Measurements from ENCODE around the gene GPR108.

GPR108 gene

DNA sequence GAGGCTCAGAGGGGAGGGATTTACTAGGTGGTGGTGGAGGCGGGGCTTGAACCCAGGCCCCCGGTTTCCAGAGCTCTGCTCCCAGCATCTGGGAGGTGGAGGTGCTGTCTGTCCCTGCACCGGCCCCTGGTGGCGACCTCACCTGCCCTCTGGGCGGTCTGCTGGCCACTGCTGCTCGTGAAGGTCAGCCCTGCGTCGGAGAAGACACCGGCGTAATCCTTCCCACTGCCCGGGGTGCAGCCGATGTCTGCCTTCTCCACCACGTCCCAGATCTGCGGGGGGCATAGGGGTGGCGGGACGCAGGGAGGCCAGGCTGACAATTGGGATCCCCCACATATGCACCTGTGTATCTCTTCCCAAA lies 29.7 kb downstream of the GPR108 start:
- no peak for DNase-seq (ENCODE audit: low read depth in 1 of 2, low spot score in 1 of 2)

DNA sequence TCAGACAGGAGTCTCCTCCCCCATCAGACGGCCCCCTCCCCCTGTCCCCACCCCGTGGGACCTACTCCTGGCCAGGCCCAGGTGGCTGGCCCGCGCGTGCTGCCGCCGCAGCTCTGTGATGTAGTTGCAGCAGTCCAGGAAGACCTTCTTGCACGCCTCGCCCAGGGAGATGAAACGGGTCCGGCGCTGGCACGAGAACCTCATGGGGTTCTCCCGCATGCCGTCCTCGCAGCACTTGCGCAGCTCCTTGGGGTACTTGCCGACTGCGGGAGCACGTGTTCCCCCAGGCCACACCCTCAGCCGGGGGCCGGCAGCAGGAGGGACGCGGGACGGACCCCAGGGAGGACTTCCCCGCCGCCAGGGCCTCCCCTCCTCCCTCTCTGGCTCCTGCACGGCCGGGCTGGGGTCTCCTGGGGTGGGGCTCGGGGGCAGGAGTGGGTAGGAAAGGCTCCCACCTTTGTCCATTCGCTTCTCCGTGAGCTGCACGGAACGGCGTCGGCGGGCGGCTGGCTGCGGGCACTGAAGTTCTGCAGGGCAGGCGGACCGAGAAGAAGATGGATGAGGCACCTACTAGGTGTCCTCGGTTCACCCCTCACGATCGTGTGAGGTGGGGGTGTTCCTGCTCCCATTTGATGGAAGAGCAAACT lies 30.2 kb downstream of the GPR108 start:
- DNase-seq (ENCODE audit: low read depth in 1 of 2, low spot score in 1 of 2): no peak

- DNase-seq (ENCODE audit: low read depth in 1 of 2, low spot score in 1 of 2): no peak
Observed at GRCh38 chr19:6706633-6706958, 30.8 kb downstream of the GPR108 start.

DNA sequence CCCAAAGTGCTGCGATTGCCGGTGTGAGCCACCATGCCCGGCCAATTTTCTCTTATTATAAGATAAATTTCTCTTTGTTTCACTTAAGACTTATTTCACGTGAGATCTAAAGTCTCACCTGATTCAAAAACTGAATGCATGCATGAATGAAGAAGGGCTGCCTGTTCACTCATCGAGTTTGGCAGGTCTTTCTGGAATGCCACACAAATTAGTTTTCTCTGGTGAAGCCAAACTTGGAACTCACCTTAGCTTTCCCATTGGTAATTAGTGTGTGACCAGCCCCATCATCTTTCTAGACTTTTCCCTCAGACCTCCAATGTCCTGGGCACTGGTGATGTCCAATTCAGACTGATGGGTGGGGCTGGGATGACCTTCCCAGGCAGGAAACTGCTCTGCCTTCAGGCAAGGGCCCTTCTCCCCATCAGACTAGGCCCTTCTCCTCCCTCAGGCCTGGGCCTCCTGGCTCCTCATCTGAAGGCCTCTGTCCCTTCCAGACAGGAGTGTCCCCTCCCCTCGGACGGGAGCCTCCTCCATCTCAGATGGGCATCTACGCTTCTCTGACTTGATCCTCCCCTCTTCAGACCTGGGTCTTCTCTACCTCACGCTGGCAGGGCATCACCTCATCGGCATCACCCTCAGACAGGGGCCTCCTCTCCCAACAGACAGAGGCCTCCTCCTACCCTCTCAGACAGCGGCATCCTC lies 31.3 kb downstream of the GPR108 start:
- no peak for DNase-seq (ENCODE audit: low read depth in 1 of 2, low spot score in 1 of 2)

DNA sequence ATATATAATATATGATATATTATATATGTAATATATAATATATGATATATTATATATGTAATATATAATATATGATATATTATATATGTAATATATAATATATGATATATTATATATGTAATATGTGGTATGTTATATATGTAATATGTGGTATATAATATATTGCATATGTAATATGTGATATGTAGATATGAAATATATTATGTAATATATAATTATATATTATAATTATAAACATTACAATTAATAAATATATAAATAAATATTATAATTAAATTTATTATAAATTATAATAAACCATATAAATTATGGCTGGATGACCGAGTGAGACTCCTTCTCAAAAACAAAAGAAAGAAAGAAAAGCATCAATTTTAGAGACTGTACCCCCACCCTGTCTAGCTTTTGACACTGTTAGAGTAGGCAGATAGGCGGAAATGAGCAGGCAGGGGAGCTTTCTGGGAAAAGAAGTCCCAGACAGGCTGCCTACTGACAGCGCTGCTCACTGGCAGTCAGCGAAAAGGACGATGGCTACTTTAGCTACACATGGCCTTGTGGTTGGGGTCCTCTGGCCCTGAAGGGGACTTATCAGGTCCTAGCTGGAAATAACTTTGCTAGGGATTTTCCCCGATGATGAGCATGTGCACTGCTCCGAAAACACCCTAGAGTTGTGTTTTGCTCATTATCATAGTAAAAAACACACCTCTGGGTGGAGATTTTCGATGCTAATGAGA lies 36.6 kb downstream of the GPR108 start:
- DNase-seq (ENCODE audit: low read depth in 1 of 2, low spot score in 1 of 2): no peak

DNA sequence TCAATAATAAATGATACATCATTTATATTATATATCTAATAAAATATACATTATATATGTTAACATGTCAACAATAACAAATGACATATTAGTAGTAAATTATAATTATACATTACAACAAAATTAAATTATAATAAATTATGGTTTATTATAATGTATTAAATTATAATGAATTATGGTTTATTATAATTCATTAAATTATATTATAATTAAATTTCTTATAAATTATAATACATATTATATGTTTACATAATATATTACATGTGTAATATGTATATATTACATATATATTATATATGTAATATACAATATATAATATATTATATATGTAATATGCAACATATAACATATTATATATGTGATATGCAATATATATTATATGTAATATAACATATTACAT lies 37.4 kb downstream of the GPR108 start:
- DNase-seq (ENCODE audit: low read depth in 1 of 2, low spot score in 1 of 2): no peak

DNA sequence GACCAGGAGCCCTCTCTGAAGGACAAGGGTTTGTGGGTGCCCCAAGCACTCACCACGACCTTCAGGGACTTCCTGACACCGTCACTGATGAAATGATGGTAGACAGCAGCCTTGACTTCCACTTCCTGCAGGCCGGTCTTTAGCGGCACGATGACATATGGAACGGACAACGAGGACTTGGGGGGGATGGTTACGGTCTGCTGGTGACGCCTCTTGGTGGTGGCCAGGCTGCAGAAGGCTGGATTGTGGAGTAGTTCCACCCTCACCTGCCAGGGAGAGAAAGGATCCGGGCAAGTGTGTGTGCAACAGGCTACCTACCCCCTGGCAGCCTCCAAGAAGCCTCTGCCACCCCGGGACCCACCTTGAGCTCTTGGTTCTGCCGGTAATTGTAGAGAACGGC lies 40.1 kb downstream of the GPR108 start:
- DNase-seq (ENCODE audit: low read depth in 1 of 2, low spot score in 1 of 2): no peak

DNA sequence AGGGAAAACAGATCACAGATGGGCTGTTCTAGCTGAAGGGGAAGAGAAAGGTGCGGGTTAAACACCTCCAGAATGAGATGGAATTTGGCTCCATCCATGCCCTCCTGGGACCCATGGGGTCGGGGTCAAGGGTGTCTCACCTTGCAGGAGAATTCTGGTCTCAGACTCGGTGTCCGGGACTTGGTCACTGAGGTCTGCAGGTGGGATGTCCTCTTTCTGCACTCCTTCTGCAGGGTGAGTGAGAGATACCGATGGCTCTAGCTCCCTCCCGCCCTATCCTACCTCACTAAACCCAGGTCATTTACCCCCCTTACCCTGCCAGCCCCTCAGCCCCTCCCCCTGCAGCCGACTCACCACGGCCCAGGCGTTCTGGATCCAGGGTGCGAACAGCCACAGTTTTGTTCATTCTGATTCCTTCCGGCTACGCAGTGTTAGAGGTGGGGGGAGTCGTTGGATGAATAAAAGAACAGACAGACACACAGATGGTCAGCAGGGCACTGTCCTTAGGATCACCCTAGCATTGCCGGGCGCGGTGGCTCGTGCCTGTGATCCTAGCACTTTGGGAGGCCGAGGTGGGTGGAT lies 41.0 kb downstream of the GPR108 start:
- DNase-seq (ENCODE audit: low read depth in 1 of 2, low spot score in 1 of 2): no peak

GRCh38 chr19:6694147-6694815 lies 43.1 kb downstream of the GPR108 start:
- DNase-seq (ENCODE audit: low read depth in 1 of 2, low spot score in 1 of 2): no peak

- DNase-seq (ENCODE audit: low read depth in 1 of 2, low spot score in 1 of 2): no peak
Observed at GRCh38 chr19:6693681-6694080, 43.7 kb downstream of the GPR108 start.

DNA sequence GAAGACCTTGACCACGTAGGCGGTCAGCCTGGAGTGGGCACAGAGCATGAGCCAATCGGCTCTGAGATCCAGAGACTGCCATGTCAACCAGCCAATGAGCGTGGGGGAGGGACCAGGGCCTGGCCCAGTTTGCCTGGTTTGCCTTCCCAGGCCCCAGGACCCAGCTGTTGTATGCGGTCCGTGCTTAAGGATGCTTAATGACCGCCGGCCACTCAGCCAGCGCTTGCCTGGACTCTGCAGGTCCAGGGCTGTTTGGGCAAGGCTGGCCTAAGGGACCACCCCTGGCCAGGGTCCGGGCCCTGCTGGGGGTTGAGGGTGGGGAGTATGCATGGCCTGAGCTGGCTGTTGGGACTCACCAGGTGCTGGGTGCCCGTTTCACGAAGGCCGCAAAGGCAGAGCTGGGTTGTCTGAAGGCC lies 44.3 kb downstream of the GPR108 start:
- no peak for DNase-seq (ENCODE audit: low read depth in 1 of 2, low spot score in 1 of 2)

DNA sequence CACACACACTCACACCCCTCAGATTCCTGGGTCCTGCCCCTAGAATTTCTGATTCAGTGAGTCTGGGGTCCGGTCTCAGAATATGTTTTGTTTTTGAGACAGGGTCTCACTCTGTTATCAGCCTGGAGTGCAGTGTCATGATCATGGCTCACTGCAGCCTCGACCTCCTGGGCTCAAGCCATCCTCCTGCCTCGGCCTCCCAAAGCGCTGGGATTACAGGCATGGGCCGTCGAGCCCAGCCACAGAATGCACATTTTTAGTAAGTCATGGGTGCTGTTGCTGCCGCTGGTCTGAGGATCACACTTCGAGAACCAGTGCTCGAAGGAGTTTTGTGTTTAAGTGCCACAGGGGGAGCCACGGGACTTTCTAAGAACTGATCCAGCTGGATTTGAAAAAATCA lies 45.4 kb downstream of the GPR108 start:
- DNase-seq (ENCODE audit: low read depth in 1 of 2, low spot score in 1 of 2): no peak

GRCh38 chr19:6691342-6691741 lies 46.0 kb downstream of the GPR108 start:
- DNase-seq (ENCODE audit: low read depth in 1 of 2, low spot score in 1 of 2): no peak

GRCh38 chr19:6690160-6690885 lies 47.1 kb downstream of the GPR108 start:
- no peak for DNase-seq (ENCODE audit: low read depth in 1 of 2, low spot score in 1 of 2)

- DNase-seq (ENCODE audit: low read depth in 1 of 2, low spot score in 1 of 2): no peak
Observed at GRCh38 chr19:6687114-6687513, 50.3 kb downstream of the GPR108 start.

DNA sequence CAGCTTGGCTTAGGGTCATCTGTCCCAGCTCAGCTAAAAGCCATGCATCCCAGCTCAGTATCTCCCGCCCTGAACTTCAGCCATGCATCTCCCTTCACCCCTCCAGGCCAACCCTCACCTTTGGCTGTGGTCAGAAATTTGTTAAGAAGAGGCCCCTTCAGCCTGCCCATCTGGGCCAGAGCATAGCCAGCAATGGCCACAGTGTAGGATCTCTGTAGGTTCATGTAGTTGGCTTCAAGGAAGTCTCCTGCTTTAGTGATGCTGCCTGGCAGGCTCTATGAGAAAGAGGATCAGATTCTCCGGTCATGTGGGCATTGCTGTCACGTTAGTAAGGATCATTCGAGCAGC lies 50.8 kb downstream of the GPR108 start:
- DNase-seq (ENCODE audit: low read depth in 1 of 2, low spot score in 1 of 2): no peak

DNA sequence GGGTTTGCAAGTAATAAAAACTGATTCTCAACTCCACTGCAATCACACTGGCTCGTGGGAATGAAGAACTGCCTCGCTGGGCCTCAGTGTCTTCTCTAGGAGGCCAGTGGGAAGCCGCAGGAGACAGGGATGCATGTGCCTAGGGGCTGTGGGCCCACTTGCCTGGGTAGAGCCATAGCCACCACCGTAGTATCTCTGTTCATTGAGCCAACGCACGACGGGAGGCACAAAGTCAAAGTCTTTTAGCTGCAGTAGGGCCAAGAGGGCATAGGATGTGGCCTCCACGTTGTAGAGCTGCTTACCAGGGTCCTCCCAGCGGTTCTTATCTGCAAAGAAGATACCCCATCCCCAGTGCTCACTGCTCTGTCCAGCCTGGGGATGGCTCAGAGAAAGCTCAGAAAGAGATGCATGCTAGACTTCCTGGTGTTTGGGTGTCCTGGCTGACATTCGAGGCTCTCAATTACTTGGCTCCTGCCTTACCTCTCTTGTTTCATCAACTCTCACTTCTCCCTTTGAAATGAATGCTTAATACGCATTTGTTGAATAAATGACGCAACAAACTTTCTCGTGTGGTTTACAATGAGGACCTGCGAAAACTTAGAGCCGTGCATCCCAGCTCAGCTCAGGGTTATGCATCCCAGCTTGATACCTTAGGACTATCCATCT lies 51.3 kb downstream of the GPR108 start:
- DNase-seq (ENCODE audit: low read depth in 1 of 2, low spot score in 1 of 2): no peak

GRCh38 chr19:6685482-6685881 lies 51.9 kb downstream of the GPR108 start:
- no peak for DNase-seq (ENCODE audit: low read depth in 1 of 2, low spot score in 1 of 2)

DNA sequence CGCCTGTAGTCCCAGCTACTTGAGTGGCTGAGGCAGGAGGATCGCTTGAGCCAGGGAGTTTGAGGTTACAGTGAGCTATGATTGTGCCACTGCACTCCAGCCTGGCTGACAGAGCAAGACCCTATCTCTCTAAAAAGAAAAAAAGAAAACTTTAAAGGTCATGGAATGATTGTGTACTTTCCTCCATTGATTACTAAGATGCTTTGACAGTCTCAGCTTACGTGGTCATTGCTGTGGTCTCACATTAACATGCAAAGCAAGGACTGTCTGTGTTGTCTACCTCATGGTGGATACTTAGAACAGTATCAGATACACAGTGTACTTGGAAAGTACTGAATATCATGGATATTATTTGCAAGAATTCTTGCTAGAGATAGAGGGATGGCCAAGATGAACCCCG lies 53.4 kb downstream of the GPR108 start:
- DNase-seq (ENCODE audit: low read depth in 1 of 2, low spot score in 1 of 2): no peak

GRCh38 chr19:6682607-6683128 lies 54.7 kb downstream of the GPR108 start:
- no peak for DNase-seq (ENCODE audit: low read depth in 1 of 2, low spot score in 1 of 2)
